Naive thymus-derived CD4-positive, alpha-beta T cell (primary cell): Measurements from ENCODE around the gene GSTO2. TPM values are rescaled to one million over a fixed set of nuclear protein-coding genes. Genes with fewer than 3 reads are reported as not detected.

ENCODE experiments used
- ATAC-seq: fragments of 150-1000 bp; cut with Tn5 transposase; 2 replicates; pipeline ENCODE4 v1.10.0; 2021; ENCODE audit warnings: mild to moderate bottlenecking, moderate library complexity
- CTCF ChIA-PET: fragments of 350-600 bp; sonication (Branson Sonifier 250); formaldehyde crosslinking; loops from one replicate; lab custom pipeline; 2021; ENCODE audit warnings: antibody characterized with exemption; lab: Charles Lee
- POLR2A ChIA-PET: fragments of 350-600 bp; sonication (Branson Sonifier 250); formaldehyde crosslinking; loops from one replicate; lab custom pipeline; 2021; ENCODE audit warnings: antibody characterized with exemption, inconsistent platforms; lab: Charles Lee
- DNase-seq, 9 donors: peaks; one replicate each; pipeline versions ENCODE4 v3.0.0 to v3.0.0-alpha.2; 2020 to 2022; ENCODE audit warnings: mixed read lengths in 1 of 9
- H3K27ac ChIP-seq: one replicate; pipeline ENCODE4 v1.7.0; 2013; ENCODE audit warnings: mild to moderate bottlenecking, low read depth, low read length, moderate library complexity
- H3K27me3 ChIP-seq, 2 donors: one replicate each; pipeline ENCODE4 v1.7.0; 2013; ENCODE audit warnings: low read length in 2 of 2, mild to moderate bottlenecking in 2 of 2, moderate library complexity in 2 of 2; ENCODE audit not compliant: control insufficient read depth in 2 of 2, insufficient read depth in 2 of 2
- H3K36me3 ChIP-seq, 3 experiments: 1 replicate in 2 of 3; 2 replicates in 1 of 3; pipeline ENCODE4 v1.7.0; 2013; ENCODE audit warnings: low read length in 3 of 3, mild to moderate bottlenecking in 3 of 3, moderate library complexity in 1 of 3; ENCODE audit not compliant: insufficient read depth in 3 of 3, control insufficient read depth in 2 of 3
- H3K4me1 ChIP-seq, 2 donors: one replicate each; pipeline ENCODE4 v1.7.0; 2013; ENCODE audit warnings: low read length in 2 of 2, mild to moderate bottlenecking in 2 of 2, moderate library complexity in 1 of 2; ENCODE audit not compliant: control insufficient read depth in 2 of 2, insufficient read depth in 2 of 2
- H3K4me3 ChIP-seq: 2 replicates; pipeline ENCODE4 v1.7.0; 2013; ENCODE audit warnings: mild to moderate bottlenecking, low read length
- H3K9me3 ChIP-seq, 3 experiments: 1 replicate in 2 of 3; 2 replicates in 1 of 3; pipeline ENCODE4 v1.7.0; 2013; ENCODE audit warnings: low read length in 3 of 3; ENCODE audit not compliant: control insufficient read depth in 2 of 3
- H3K27ac Mint-ChIP-seq, 9 donors: one replicate each; pipeline ENCODE4 v1.8.0; 2020 to 2022; ENCODE audit warnings: mixed read lengths in 9 of 9, mild to moderate bottlenecking in 8 of 9, moderate library complexity in 5 of 9, inconsistent platforms in 2 of 9
- H3K27me3 Mint-ChIP-seq, 5 donors: one replicate each; pipeline ENCODE4 v1.8.0; 2021 to 2022; ENCODE audit warnings: mixed read lengths in 5 of 5, mild to moderate bottlenecking in 1 of 5
- H3K36me3 Mint-ChIP-seq, 5 donors: one replicate each; pipeline ENCODE4 v1.8.0; 2020 to 2022; ENCODE audit warnings: mixed read lengths in 5 of 5, mild to moderate bottlenecking in 3 of 5, inconsistent platforms in 1 of 5
- H3K4me1 Mint-ChIP-seq, 7 donors: one replicate each; pipeline ENCODE4 v1.8.0; 2020 to 2022; ENCODE audit warnings: mixed read lengths in 7 of 7, mild to moderate bottlenecking in 3 of 7, inconsistent platforms in 1 of 7
- H3K4me3 Mint-ChIP-seq, 10 donors: one replicate each; pipeline ENCODE4 v1.8.0; 2020 to 2022; ENCODE audit warnings: mild to moderate bottlenecking in 10 of 10, mixed read lengths in 10 of 10, moderate library complexity in 6 of 10, inconsistent platforms in 2 of 10
- H3K9me3 Mint-ChIP-seq, 11 donors: one replicate each; pipeline ENCODE4 v1.8.0; 2020 to 2022; ENCODE audit warnings: mixed read lengths in 11 of 11, mild to moderate bottlenecking in 4 of 11, inconsistent platforms in 1 of 11, moderate library complexity in 1 of 11
- intact Hi-C, 2 donors: fragments of 100-400 bp; cut with micrococcal nuclease; formaldehyde crosslinking; loops; one replicate each; pipeline ENCODE4 v1.15.1; 2023
- polyA plus RNA-seq, 2 donors: library from polyadenylated mRNA; unstranded; fragments of 300-500 nt; fragmentation: Illumina TruSeq; gene quantifications; one replicate each; pipeline ENCODE4 v1.2.3, GENCODE V29; 2021
- total RNA-seq, 6 experiments: library from RNA in 5 of 6; stranded (reverse) in 5 of 6; gene quantifications; 1 replicate in 5 of 6; 2 replicates in 1 of 6; pipeline ENCODE4 v1.2.3 and lab custom pipeline; 2021 to 2026

GSTO2 gene
- total and polyA plus RNA-seq, 7 experiments from 2014 or later = 1.0 to 2.5 (median 1.3) TPM

DNA sequence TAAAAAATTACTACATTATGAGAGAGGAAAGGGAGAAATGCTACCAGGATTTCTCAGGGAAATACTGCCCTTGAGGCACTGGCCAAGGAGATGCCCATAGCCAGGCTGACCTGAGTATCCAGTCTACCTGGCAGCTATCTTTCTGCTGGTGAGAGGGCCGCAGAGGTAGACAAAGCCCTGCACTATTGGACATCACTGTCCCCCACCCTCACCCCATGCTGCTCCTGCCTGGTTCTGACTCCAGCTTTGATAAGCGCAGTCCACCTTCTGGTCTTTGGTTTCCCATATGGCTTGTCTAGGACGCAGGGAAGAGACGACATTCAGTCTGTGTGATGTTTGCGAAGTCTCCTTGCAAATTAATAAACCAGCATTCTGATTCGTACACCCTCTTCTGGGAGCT is 65.6 kb downstream of the GSTO2 start:
- H3K27ac ChIP-seq = peak overlapping the region; percentile 94

DNA sequence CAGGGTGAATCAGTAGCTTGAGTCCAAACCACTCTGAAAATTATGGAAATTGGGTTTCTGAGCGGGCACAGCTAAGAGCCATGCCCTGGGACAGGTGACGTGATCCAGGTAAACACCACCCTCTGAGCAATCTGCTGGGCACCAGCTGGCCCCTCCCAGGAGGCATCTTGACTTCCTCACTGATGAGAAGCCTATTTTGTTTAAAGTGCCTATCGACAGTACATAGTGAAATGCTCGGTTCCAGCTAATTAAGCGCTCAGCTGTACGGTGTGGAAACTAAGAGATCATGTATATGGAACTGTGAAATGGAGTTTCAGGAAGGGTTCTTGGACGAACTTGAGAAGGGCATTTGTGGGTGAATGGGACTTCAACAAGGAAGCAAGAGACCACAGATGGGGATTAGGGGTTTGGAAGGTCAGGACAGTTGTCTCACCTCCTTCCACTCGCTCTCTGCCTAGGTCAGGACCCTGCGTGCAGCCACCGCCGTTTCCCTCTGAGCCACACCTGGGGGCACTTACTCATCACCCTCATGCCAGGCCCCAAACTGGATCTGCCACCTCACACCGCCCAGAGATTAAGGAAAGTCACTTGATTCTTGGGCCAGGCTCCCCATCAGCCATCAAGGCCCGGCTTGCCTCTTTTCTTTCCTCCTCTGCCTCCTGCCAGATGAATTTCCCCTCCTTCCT is 66.1 kb downstream of the GSTO2 start:
- Mint-ChIP-seq H3K36me3 (peaks cover 0 to 13% (median 0%) of the 10 kb centered on the region in 5 donors), H3K4me3 (peak overlapping the region; percentile 77 to 100 (median 96)), H3K4me1 (peaks cover 52 to 87% (median 76%) of the 10 kb centered on the region in 7 donors), H3K27me3 (peaks cover 0 to 4% (median 0%) of the 10 kb centered on the region in 5 donors), H3K27ac (peak overlapping the region; percentile 51 to 99 (median 96)), H3K9me3 (no peaks in the 10 kb centered on the region)
- Histone ChIP-seq H3K9me3 (no peaks in the 10 kb centered on the region), H3K27ac (peak overlapping the region; percentile 94), H3K27me3 (no peaks in the 10 kb centered on the region), H3K4me3 (peak overlapping the region; percentile 11), H3K4me1 (peaks cover 31 to 64% of the 10 kb centered on the region in 2 donors), H3K36me3 (peaks cover 0 to 10% (median 0%) of the 10 kb centered on the region in 3 experiments)
- ChIA-PET POLR2A (interaction anchor here (0.7 to 6.1 kb wide), 7 partner anchors 10 to 62 kb away, joined by 3 to 78 read pairs (median 4); no protein-coding TSS in a partner anchor), CTCF (interaction anchor here (0.7 to 6.3 kb wide), 6 partner anchors 16 to 46 kb away, joined by 3 to 58 read pairs (median 6); partner anchors contain the start of gene CFAP58)
- intact Hi-C loops = loop anchor here in 1 of 2 donors (5.0 kb wide), 1 partner anchor 213 kb away; the partner anchor contains the start of gene SFR1
- ATAC-seq = no peak
- peak in 2 of 9 donors; percentile 19 to 44 for DNase-seq

More for the DNA sequence above, 65.6 kb downstream of the GSTO2 start:
- Mint-ChIP-seq H3K27ac (peak overlapping the region in 8 of 9 donors; percentile 92 to 99 (median 97)), H3K36me3 (peaks cover 0 to 13% (median 0%) of the 10 kb centered on the region in 5 donors), H3K27me3 (peaks cover 0 to 2% (median 0%) of the 10 kb centered on the region in 5 donors), H3K9me3 (no peaks in the 10 kb centered on the region), H3K4me1 (peaks cover 50 to 87% (median 76%) of the 10 kb centered on the region in 7 donors), H3K4me3 (peak overlapping the region in 9 of 10 donors; percentile 77 to 100 (median 96))
- CTCF ChIA-PET = interaction anchor here (0.9 to 6.3 kb wide), 5 partner anchors 17 to 45 kb away, joined by 3 to 58 read pairs (median 8); partner anchors contain the start of gene CFAP58
- Histone ChIP-seq H3K36me3 (peaks cover 0 to 10% (median 0%) of the 10 kb centered on the region in 3 experiments), H3K27me3 (no peaks in the 10 kb centered on the region), H3K4me3 (no peak overlapping the region), H3K9me3 (no peaks in the 10 kb centered on the region), H3K4me1 (peaks cover 37 to 69% of the 10 kb centered on the region in 2 donors)
- POLR2A ChIA-PET = interaction anchor here (0.7 to 6.1 kb wide), 6 partner anchors 10 to 61 kb away, joined by 3 to 78 read pairs (median 6); no protein-coding TSS in a partner anchor
- ATAC-seq (no peak), DNase-seq (peak in 1 of 9 donors; percentile 4)
- intact Hi-C loops = no loop called here

DNA sequence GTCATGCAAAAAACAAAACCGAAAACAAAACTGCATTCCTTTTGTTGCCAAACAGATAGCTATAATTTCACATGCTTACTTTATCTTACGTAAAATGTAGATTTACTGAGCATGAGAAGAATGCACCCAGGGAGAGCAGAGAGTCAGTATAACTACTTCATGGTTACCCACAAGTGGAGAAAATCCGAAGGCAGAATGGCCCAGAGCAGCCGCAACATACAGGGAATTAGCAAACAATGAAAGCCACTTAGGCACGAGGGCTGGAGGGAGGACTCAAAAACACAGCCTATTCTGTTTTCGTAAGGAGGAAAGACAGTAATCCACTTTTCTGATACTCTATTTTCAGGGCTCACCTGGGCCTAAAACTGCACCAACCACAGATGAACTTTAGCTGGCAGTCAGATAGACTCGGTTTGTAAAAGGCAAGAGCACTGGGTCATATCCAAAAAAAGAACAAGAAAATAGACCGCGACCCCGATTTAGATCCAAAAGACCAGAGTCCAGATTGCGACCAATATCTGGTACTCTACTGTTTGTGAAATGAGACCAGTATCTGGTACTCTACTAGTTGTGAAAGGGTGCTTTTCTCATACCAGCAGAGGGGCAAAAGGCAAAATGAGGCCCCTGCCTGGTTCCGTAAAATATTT is 68.0 kb downstream of the GSTO2 start:
- H3K27me3 Mint-ChIP-seq = peaks cover 0 to 10% (median 0%) of the 10 kb centered on the region in 5 donors
- CTCF ChIA-PET = interaction anchor here (0.7 to 6.3 kb wide), 12 partner anchors 10 to 47 kb away, joined by 3 to 58 read pairs (median 4); partner anchors contain the start of gene CFAP58
- Histone ChIP-seq H3K36me3 (peaks cover 0 to 10% (median 0%) of the 10 kb centered on the region in 3 experiments), H3K27me3 (no peaks in the 10 kb centered on the region), H3K27ac (peak overlapping the region; percentile 94), H3K4me3 (peak overlapping the region; percentile 85), H3K4me1 (peaks cover 30 to 45% of the 10 kb centered on the region in 2 donors), H3K9me3 (no peaks in the 10 kb centered on the region)
- H3K4me3 Mint-ChIP-seq = peak overlapping the region; percentile 88 to 100 (median 98)
- POLR2A ChIA-PET = interaction anchor here (0.8 to 6.1 kb wide), 8 partner anchors 9 to 64 kb away, joined by 3 to 78 read pairs (median 12); partner anchors contain the start of gene CFAP58
- no peak for ATAC-seq
- no peaks in the 10 kb centered on the region for H3K9me3 Mint-ChIP-seq
- peaks cover 44 to 70% (median 60%) of the 10 kb centered on the region in 7 donors for H3K4me1 Mint-ChIP-seq
- peak overlapping the region; percentile 87 to 100 (median 98) for H3K27ac Mint-ChIP-seq
- DNase-seq = peak in 1 of 9 donors; percentile 23
- H3K36me3 Mint-ChIP-seq = peaks cover 0 to 12% (median 0%) of the 10 kb centered on the region in 5 donors
- intact Hi-C loops = loop anchor here (2.0 to 5.0 kb wide), 2 partner anchors 14 to 215 kb away; partner anchors contain the start of gene SFR1 (in 1 of the 2)

DNA sequence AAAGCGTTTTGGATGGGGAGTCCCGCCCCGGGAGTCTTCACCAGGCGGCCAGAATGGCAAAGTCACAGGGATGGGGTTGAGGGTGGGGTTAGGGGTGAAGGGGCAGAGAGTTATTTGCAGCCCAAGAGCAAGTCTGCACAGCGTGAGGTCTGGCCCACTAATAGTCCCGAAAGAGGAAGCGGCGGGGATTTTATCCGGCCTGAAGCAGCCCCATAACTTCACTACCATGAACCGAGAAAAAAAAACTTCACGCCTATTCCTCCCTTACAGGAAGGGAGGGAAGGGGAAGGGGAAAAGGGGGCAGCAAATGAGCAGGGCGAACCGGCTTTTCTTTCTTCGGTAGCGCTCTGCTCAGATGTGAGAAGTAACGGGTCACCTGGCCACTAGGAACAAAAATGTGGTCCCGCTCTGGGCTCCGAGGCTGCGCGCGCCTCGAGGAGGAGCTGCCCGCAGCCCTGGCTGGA is 68.6 kb downstream of the GSTO2 start:
- Mint-ChIP-seq H3K27ac (peak overlapping the region; percentile 87 to 100 (median 98)), H3K27me3 (peaks cover 0 to 10% (median 0%) of the 10 kb centered on the region in 5 donors), H3K4me3 (peak overlapping the region; percentile 88 to 100 (median 98)), H3K4me1 (peaks cover 40 to 64% (median 55%) of the 10 kb centered on the region in 7 donors), H3K9me3 (no peaks in the 10 kb centered on the region), H3K36me3 (peaks cover 0 to 12% (median 0%) of the 10 kb centered on the region in 5 donors)
- Histone ChIP-seq H3K9me3 (no peaks in the 10 kb centered on the region), H3K4me1 (peaks cover 28 to 40% of the 10 kb centered on the region in 2 donors), H3K4me3 (peak overlapping the region; percentile 85), H3K27me3 (no peaks in the 10 kb centered on the region), H3K36me3 (peaks cover 0 to 10% (median 0%) of the 10 kb centered on the region in 3 experiments), H3K27ac (peak overlapping the region; percentile 94)
- intact Hi-C loops = loop anchor here (2.0 to 5.0 kb wide), 2 partner anchors 15 to 215 kb away; partner anchors contain the start of gene SFR1 (in 1 of the 2)
- POLR2A ChIA-PET = interaction anchor here (0.8 to 6.1 kb wide), 17 partner anchors 8 to 79 kb away, joined by 3 to 78 read pairs (median 7); partner anchors contain the start of genes CFAP58 and GSTO2
- DNase-seq (peak in 1 of 9 donors; percentile 27), ATAC-seq (peak; percentile 14)
- CTCF ChIA-PET = interaction anchor here (1.1 to 6.3 kb wide), 9 partner anchors 9 to 46 kb away, joined by 3 to 58 read pairs (median 5); no protein-coding TSS in a partner anchor

DNA sequence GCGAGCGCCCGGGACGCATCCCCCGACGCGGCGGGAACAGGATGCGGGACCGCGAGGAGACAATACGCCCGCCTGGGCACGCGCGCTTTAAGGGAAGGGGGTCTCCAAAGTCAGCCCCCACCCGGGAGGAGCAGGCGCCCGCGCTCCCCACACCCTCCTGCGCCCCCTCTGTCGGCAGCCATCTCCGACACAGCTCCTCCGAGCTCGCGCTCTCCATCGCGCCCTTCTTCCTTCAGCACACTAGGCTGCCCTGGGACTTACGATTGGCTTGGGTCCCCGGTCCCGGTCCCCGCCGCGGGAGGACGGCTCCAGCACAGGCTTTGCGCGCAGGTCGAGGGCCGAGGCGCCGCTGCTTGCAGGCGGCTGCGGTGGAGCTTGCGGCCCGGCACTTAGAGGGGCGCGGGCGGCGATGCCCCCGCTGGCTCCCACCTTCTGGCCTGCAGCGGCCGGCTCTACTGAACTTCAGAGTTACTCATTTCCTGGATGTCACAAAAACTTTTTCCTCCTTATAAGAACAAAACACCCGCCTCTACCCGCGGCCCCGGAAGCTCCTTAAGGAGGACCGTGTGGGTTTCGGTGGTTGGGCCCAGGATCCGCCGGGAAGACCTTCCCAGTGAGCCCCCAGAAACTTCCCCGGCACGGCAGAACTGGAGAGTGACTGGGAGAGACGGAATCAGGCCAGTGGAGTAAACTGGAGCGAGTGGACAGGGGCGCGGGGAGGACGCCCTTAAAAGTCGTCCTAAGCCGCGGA is 69.2 kb downstream of the GSTO2 start, which contains the start of gene ITPRIP:
ITPRIP (minus strand) TSS at position 481 of the 751 bp plus-strand sequence. CDS start 22,414 bp downstream, outside the sequence.
- intact Hi-C loops = loop anchor here (1.0 to 5.0 kb wide), 11 partner anchors 8 to 216 kb away; partner anchors contain the start of genes GSTO2 (in 2 of the 2), CFAP58 (in 1 of the 2) and SFR1 (in 1 of the 2)
- peak within 1 kb of the TSS; percentile 94 for H3K27ac ChIP-seq
- peak; percentile 86 for ATAC-seq
- H3K4me1 ChIP-seq = peaks cover 22 to 34% of the 10 kb centered on the region in 2 donors
- peaks cover 0 to 10% (median 0%) of the 10 kb centered on the region in 5 donors for H3K27me3 Mint-ChIP-seq
- POLR2A ChIA-PET = interaction anchor here (0.8 to 6.1 kb wide), 17 partner anchors 8 to 80 kb away, joined by 3 to 78 read pairs (median 7); partner anchors contain the start of genes CFAP58 and GSTO2
- peak within 1 kb of the TSS; percentile 85 for H3K4me3 ChIP-seq
- H3K27me3 ChIP-seq = no peaks in the 10 kb centered on the region
- H3K27ac Mint-ChIP-seq = peak within 1 kb of the TSS; percentile 87 to 100 (median 99)
- DNase-seq = peak; percentile 60 to 89 (median 88)
- H3K36me3 Mint-ChIP-seq = peaks cover 0 to 10% (median 0%) of the 10 kb centered on the region in 5 donors
- H3K4me3 Mint-ChIP-seq = peak within 1 kb of the TSS; percentile 88 to 100 (median 98)
- H3K9me3 Mint-ChIP-seq = no peaks in the 10 kb centered on the region
- peaks cover 34 to 58% (median 49%) of the 10 kb centered on the region in 7 donors for H3K4me1 Mint-ChIP-seq
- CTCF ChIA-PET = interaction anchor here (1.0 to 6.3 kb wide), 11 partner anchors 9 to 64 kb away, joined by 3 to 58 read pairs (median 5); no protein-coding TSS in a partner anchor
- peaks cover 0 to 10% (median 0%) of the 10 kb centered on the region in 3 experiments for H3K36me3 ChIP-seq
- no peaks in the 10 kb centered on the region for H3K9me3 ChIP-seq
